Mucosa of descending colon (tissue), 3 donors: Measurements from ENCODE around the gene RETN. TPM values are rescaled to one million over a fixed set of nuclear protein-coding genes. Genes with fewer than 3 reads are reported as not detected.
A peak's percentile ranks its signal among the peaks of the same experiment; 100 is the strongest.

Experiments used
- ATAC-seq: fragments of 200-7000 bp; cut with Tn5 transposase; one replicate; pipeline ENCODE4 v1.9.1; 2020; ENCODE audit warnings: mild to moderate bottlenecking, moderate library complexity
- DNase-seq, 3 donors: peaks; one replicate each; pipeline ENCODE4 v3.0.0-alpha.2; 2020
- H3K36me3 ChIP-seq: fragments of 200-600 bp; one replicate; pipeline ENCODE4 v1.8.0; 2021; ENCODE audit warnings: low read depth, mild to moderate bottlenecking
- H3K4me1 ChIP-seq: fragments of 200-600 bp; one replicate; pipeline ENCODE4 v1.8.0; 2021; ENCODE audit warnings: low read depth, mild to moderate bottlenecking
- H3K4me3 ChIP-seq: fragments of 200-600 bp; one replicate; pipeline ENCODE4 v1.8.0; 2021; ENCODE audit warnings: mild to moderate bottlenecking
- H3K9me3 ChIP-seq: fragments of 200-600 bp; one replicate; pipeline ENCODE4 v1.8.0; 2021; ENCODE audit warnings: mild to moderate bottlenecking
- intact Hi-C, 2 donors: fragments of 100-400 bp; cut with DNase I in 1 of 2; cut with micrococcal nuclease in 1 of 2; formaldehyde crosslinking; loops; one replicate each; pipeline versions ENCODE4 v1.11.0 to v1.11.1; 2022; cut with DNase I, micrococcal nuclease
- total RNA-seq, 3 donors: library from RNA; stranded (reverse); fragmentation: NEBNext Ultra II Directional in 2 of 3; extraction: Animal tissue kit (Norgen Biotek cat#: 25700) in 2 of 3; gene quantifications; one replicate each; pipeline versions ENCODE4 v1.2.1 to v1.2.4, GENCODE V29; 2021 to 2023
- TF ChIP-seq, protein P1 (sequence below): fragments of 200-600 bp; IDR thresholded peaks from one replicate; pipeline ENCODE4 v1.8.0; 2022; ENCODE audit warnings: antibody characterized with exemption, mild to moderate bottlenecking
- donor health status: DM: no; HTN: no; CAD: no; lungs with moderate emphysema.
- donor health status: DM: no; HTN: no; CAD: no.
- donor health status: DM: no; HTN: yes; CAD: no.

Gene RETN
- total RNA-seq, 3 donors from 2014 or later, result not detected

DNA sequence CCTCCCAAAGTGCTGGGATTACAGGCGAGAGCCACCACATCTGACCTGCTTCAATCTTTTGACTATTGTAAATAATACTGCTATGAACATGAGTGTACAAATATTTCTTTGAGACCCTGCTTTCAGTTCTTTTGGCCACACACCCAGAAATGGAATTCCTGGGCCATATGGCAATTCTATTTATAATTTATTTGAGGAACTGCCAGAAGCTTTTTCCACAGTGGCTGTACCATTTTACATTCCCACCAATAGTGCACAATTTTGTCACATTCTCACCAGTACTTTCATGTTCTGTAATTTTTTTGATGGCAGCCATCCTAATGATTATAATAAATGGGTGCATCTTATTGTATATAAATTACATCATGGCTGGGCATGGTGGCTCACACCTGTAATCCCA, 46.8 kb downstream of the RETN start:
- intact Hi-C loops, result no loop called here
- Histone ChIP-seq H3K4me1 (no peaks in the 10 kb centered on the region), H3K36me3 (no peaks in the 10 kb centered on the region), H3K9me3 (peaks cover 2% of the 10 kb centered on the region), H3K4me3 (no peak overlapping the region)
- ATAC-seq (no peak), DNase-seq (no peak)
- TF ChIP-seq, protein P1, sequence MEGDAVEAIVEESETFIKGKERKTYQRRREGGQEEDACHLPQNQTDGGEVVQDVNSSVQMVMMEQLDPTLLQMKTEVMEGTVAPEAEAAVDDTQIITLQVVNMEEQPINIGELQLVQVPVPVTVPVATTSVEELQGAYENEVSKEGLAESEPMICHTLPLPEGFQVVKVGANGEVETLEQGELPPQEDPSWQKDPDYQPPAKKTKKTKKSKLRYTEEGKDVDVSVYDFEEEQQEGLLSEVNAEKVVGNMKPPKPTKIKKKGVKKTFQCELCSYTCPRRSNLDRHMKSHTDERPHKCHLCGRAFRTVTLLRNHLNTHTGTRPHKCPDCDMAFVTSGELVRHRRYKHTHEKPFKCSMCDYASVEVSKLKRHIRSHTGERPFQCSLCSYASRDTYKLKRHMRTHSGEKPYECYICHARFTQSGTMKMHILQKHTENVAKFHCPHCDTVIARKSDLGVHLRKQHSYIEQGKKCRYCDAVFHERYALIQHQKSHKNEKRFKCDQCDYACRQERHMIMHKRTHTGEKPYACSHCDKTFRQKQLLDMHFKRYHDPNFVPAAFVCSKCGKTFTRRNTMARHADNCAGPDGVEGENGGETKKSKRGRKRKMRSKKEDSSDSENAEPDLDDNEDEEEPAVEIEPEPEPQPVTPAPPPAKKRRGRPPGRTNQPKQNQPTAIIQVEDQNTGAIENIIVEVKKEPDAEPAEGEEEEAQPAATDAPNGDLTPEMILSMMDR, result no peak

DNA sequence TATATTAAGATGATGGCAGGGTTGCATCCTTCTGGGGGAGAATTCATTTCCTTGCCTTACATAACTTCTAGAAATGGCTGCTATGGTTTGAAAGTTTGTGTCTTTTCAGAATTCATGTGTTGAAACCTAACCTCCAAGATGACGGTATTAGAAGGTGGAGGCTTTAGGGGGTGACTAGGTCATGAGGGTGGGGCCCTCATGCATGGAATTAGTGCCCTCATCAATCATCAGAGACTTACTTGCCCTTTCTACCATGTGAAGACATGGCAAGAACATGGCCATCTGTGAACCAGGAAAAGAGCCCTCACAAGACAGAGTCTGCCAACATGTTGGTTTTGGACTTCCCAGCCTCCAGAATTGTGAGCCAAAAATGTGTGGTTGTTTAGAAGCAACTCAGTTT, 47.9 kb downstream of the RETN start:
- no peak for DNase-seq
- intact Hi-C loops, result no loop called here
- Histone ChIP-seq H3K9me3 (peaks cover 2% of the 10 kb centered on the region), H3K36me3 (no peaks in the 10 kb centered on the region), H3K4me1 (no peaks in the 10 kb centered on the region), H3K4me3 (no peak overlapping the region)
- ATAC-seq, result no peak
- TF ChIP-seq, protein P1, result no peak

DNA sequence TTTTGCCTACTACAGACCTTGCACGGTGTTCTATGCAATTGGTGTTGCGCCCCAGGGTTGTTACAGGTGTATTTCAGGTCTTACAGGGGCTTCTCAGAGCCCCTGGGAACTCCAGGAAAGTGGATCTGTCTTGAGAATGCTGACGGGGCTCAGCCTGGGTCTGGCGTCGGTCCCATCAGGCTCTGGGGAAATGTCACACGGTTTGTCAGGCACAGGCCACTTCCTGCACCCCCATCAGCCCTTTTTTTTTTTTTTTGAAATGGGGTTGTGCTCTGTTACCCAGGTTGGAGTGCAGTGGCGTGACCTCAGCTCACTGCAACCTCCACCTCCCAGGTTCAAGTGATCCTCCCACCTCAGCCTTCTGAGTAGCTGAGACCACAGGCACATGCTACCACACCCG, 49.8 kb downstream of the RETN start:
- DNase-seq (no peak), ATAC-seq (peak; percentile 38)
- H3K36me3 ChIP-seq, result no peaks in the 10 kb centered on the region
- H3K9me3 ChIP-seq, result peaks cover 2% of the 10 kb centered on the region
- H3K4me3 ChIP-seq, result no peak overlapping the region
- no peaks in the 10 kb centered on the region for H3K4me1 ChIP-seq
- TF ChIP-seq, protein P1, result no peak
- intact Hi-C loops, result no loop called here

Other genes starting within 250 kb of the RETN start
- gene PEX11G, start 180.0 kb upstream of the RETN start, total RNA-seq, result 1 to 10 TPM; 4.0 to 9.5 (median 8.1) TPM
- gene ZNF358, start 152.9 kb upstream of the RETN start, total RNA-seq, result 10 to 100 TPM; 31.7 to 88.8 (median 42.1) TPM
- gene MCOLN1, start 146.4 kb upstream of the RETN start, total RNA-seq, result 10 to 100 TPM; 29.5 to 40.1 (median 31.7) TPM
- 100 to 1,000 TPM in 2 of 3 donors, 10 to 100 TPM in 1; 85.7 to 136 (median 121) TPM for gene PNPLA6, start 133.3 kb upstream of the RETN start, total RNA-seq
- gene CAMSAP3, start 73.2 kb upstream of the RETN start, total RNA-seq, result 10 to 100 TPM; 25.3 to 60.5 (median 41.2) TPM
- 10 to 100 TPM; 28.7 to 39.2 (median 30.7) TPM for gene XAB2, start 39.5 kb upstream of the RETN start, total RNA-seq
- gene PET100, start 39.3 kb upstream of the RETN start, total RNA-seq, result 100 to 1,000 TPM in 2 of 3 donors, 10 to 100 TPM in 1; 91.1 to 153 (median 110) TPM
- 1 to 10 TPM in 1 of 3 donors, not detected in 2; 1.1 TPM for gene PCP2, start 35.3 kb upstream of the RETN start, total RNA-seq
- 100 to 1,000 TPM; 114 to 209 (median 183) TPM for gene STXBP2, start 31.9 kb upstream of the RETN start, total RNA-seq
- under 1 TPM in 2 of 3 donors, not detected in 1; 0.36 to 0.38 TPM for gene MCEMP1, start 8.0 kb downstream of the RETN start, total RNA-seq
- gene TRAPPC5, start 11.8 kb downstream of the RETN start, total RNA-seq, result 10 to 100 TPM; 72.5 to 97.0 (median 91.1) TPM
- under 1 TPM; 0.26 to 0.44 (median 0.29) TPM for gene FCER2, start 33.1 kb downstream of the RETN start, total RNA-seq
- gene CLEC4G, start 63.1 kb downstream of the RETN start, total RNA-seq, result 1 to 10 TPM in 2 of 3 donors, not detected in 1; 1.3 to 2.5 TPM
- gene CD209, start 78.5 kb downstream of the RETN start, total RNA-seq, result 10 to 100 TPM in 2 of 3 donors, 1 to 10 TPM in 1; 4.1 to 17.7 (median 17.2) TPM
- not detected for gene CLEC4M, start 94.2 kb downstream of the RETN start, total RNA-seq
- 10 to 100 TPM in 2 of 3 donors, 1 to 10 TPM in 1; 8.3 to 17.6 (median 11.4) TPM for gene EVI5L, start 161.2 kb downstream of the RETN start, total RNA-seq
- under 1 TPM; 0.22 to 0.58 (median 0.23) TPM for gene PRR36, start 205.3 kb downstream of the RETN start, total RNA-seq
- 1 to 10 TPM in 2 of 3 donors, under 1 TPM in 1; 0.32 to 1.5 (median 1.3) TPM for gene LRRC8E, start 219.5 kb downstream of the RETN start, total RNA-seq
- 10 to 100 TPM; 31.5 to 49.2 (median 41.7) TPM for gene MAP2K7, start 234.8 kb downstream of the RETN start, total RNA-seq
- under 1 TPM in 1 of 3 donors, not detected in 2; 0.79 TPM for gene TGFBR3L, start 245.8 kb downstream of the RETN start, total RNA-seq